Activated CD4-positive, alpha-beta T cell treated with anti-CD3 and anti-CD28 coated beads, Interleukin-2, Interleukin-4, amounts not matched to agents 100 ng/mL and 50 ng/mL, durations not matched to agents 16 hours and 8 hours (primary cell): ENCODE data around the gene CLMN.

Source experiments
- DNase-seq: peaks from one replicate; pipeline ENCODE4 v3.0.0-alpha.2; 2020; ENCODE audit warnings: low spot score

Gene CLMN

DNA sequence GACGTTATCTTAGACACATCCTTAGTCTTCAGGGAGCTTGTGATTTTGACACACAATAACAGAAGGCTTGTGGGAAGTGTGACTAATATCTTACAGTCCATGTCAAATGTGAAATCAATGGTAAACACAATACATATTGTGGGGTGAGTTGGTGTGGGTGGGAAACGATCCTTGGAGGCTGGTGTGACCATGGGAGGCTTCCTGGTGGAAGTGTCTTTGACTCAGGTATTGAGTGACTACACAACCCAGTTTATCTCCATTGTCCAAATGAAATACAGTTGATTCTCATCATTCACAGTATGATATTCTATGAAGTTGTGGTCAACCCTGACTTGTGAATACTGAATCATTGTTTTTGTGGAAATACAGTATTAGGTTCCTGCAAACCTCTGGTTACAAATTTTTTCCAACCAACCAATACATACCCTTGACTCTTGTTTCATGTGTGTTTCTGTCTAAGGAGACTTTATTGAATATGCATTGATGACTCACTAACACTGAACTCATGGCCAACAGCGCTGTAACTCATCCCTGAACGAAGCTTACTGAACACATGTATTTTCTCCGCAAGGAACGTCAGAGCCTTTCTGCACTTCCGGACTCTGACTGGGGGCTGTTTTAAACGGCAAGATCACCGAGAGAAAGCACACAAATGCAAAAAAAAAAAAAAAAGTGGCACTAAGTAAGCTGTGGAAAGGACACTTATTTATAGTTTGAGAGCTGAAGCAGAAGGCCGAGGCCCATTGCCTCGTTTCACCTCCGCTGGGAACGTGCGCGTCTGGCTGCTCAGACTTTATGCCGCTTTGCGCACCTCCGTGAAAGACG lies 59.0 kb downstream of the CLMN start:
- peak; percentile 80 for DNase-seq

DNA sequence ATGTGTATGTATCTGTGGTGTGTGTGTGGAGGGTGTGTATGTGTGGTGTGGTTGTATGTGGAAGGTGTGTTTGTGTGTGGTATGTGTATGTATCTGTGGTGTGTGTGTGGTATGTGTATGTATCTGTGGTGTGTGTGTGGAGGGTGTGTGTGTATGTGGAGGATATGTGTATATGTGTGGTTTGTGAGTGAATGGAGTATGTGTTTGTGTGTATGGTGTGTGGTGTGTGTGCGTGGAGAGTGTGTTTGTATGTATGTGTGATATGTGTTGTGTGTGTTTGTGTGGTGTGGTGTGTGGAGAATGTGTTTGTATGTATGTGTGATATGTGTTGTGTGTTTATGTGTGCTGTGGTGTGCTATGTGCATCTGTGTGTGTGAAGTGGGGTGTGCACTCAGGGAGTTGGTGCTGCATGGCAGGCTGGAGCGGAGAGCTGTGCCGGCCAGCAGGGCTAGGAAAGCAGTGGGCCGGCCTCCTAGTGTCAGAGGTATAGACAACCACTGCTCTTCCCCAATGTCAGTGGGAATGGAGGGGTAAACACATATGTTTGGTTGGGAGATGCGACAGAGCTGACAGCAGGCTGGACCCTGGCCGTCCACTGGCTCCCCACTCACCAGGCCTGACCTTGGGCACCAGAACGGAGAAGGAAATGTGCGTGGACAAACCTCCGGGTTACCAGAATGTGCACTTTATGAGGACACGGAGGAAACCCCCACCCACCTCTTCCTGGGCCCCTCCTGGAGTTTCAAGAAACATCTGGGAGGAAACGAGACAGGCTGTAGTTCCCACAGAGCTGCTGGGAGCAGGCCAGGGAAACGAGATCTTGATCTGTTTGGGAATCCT lies 60.7 kb downstream of the CLMN start:
- DNase-seq, result no peak

DNA sequence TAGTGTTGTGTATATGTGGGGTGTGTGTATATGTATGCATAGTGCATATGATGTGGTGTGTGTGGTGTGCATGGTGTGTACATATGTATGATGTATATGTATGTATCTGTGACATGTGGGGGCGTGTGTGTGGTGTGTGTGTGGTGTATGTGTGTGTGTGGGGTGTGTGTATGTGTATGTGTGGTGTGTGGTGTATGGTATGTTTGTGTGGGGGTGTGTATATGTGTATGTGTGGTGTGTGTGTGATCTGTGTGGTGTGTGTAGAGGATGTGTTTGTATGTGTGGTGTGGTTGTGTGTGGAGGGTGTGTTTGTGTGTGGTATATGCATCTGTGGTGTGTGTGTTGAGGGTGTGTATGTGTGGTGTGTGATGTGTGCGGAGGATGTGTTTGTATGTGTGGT lies 61.6 kb downstream of the CLMN start:
- no peak for DNase-seq

GRCh38 chr14:95257521-95257920 lies 62.2 kb downstream of the CLMN start:
- no peak for DNase-seq

DNA sequence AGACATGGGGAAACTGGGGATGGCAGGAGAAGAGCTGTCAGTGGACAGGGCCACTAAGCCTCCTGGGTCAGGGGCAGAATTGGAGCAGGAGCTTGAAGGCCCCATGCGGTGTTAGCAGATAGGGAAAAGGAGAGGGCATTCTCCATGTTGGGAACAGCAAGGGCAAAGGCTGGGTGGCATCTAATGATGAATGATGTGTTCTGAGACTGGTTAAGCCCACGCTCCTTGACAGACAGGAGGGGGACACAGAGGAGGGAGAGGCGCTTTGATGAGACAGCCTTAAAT lies 63.0 kb downstream of the CLMN start:
- no peak for DNase-seq

DNA sequence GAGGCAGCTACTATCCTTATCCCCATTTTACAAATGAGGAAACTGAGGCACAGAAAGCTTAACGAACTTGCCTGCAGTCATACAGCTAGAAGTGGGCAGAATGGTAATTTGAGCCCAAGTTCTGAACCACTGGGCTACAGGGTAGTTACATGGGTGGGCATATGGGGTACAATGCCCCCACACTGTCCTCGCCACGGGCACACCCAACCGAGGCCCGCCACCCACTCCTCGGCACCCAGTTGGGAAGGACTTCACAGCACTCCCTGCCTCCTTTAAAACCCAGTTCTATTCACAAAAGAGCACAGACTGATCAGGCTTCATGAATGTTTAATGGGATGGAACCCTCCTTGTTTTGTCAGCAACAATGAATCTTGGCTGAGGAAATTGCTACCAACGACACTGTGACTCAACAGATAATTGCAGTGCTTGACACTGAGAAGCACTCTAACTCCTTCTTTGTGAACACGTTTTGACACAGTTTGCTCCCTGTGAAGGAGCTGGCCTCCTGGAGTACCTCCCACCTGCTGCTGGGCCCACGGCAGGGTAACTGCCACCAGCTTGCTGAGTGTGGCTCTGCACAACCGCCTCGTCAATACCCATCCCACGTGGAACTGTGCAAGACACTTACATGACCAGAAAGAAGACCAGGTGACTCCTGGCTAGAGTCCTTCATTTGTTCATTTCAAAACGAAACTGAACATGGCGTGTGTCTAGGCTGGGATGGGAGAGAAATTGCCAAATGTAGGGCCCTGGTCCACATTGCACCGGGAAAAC lies 63.5 kb downstream of the CLMN start:
- DNase-seq, result no peak

DNA sequence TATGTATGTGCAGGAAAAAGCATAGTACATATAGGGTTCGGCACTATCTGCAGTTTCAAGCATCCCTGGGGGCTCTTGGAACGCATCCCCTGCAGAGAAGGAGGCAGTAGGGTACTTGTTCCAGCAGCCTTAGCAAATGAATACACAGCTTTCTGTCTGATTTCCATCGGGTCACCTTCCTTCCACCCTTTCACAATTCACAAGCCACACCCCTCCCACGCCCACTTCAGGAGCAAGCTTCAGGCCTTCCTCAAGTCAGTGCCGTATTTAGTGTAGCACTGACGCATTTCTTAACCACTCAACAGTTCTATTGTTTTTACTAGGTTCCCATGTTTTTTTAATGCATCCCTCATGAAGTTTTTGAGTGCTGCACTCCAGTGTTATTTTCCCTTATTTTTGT lies 64.2 kb downstream of the CLMN start:
- DNase-seq, result peak; percentile 17

DNA sequence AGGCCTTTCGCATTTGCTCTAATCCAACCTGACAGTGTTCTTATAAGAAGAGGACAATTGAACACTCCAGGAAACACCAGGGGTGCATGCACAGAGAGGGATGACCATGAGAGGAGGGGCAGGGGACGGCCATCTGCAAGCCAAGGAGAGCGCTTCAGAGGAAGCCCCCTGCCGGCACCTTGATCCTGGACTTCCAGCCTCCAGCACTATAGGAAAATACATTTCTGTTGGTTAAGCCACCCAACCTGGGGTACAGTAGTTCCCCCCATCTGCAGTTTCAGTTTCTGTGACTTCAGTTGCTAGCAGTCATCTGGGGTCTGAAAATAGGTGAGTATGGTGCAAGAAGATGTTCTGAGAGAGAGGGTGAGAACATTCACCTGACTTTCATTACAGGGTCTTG lies 64.7 kb downstream of the CLMN start:
- DNase-seq, result no peak

- no peak for DNase-seq
Measured at GRCh38 chr14:95254288-95254687, 65.4 kb downstream of the CLMN start.

DNA sequence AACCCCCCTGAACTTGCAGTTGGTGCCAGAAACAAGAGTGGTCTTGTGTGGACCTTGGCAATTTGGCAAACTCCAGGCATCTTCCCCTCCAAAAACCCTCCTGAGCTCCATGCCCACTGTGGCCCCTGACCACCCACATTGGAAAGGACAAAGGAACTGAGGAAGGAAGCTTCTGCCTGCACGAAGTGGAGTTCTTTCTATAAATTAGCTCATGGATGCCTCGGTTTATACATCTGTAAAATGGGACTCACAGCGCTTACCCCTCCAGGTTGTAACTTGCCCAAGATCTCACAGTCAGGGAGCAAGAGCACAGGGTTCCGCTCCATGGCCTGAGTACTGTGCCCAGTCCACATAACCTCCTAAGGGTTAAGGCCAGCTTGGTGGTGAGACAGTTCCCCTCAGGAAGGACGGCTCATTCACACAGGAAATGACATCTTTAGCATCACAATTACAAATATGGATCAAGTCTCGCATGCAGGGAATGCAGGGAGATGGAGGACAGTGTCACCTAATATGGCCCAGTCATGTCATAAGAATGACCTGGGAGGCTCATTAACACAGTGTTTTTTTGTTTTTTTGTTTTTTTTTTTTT lies 66.6 kb downstream of the CLMN start:
- DNase-seq, result no peak

DNA sequence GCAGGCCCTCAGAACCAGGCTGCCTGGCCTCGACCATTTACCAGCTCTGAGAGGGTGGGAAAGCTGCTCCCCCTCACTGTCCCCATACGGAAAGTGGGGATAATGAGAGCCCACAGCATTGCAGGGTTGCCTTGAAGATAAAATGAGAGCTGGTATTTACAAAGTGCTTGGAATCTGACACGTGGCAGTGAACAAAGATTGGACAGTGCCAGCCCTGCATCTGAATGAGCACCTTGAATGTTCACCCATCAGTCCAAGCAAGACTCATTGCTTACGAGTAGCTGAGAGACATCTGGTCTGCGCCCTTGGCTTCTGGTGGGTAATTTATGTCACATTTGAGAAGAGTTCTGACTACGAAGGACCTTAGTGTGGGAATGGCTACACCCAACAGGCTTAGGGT lies 67.5 kb downstream of the CLMN start:
- no peak for DNase-seq

GRCh38 chr14:95250936-95251335 lies 68.8 kb downstream of the CLMN start:
- no peak for DNase-seq

DNA sequence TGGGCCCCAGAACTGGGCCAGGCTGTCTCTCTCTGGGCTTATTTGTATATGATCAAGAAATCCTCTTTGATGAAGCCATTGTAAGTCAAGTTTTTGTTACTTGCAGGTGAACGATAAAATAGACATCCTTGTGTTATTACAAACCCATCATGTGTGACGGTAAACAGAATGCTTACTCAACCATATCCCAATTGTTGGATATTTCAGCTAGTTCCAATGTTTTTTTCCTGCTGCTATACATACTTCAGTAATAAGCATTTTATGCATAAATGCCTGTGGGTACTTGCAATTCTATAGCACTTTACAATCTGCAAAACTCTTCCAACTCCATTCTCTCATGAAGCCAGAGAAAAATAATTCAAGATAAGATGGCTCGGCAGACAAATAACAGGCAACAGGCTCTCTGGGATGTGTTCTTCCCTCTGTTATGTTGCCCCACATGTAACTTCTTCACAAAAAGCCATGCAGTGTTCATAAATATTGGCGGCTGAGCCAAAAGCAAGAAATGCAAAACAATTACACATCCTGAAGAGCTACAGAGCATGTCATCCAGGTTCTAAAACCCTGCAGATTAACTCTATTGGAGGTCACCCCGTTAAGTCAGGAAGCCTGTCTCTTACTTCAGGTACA lies 69.5 kb downstream of the CLMN start:
- DNase-seq, result no peak

GRCh38 chr14:95248432-95248831 lies 71.3 kb downstream of the CLMN start:
- no peak for DNase-seq

DNA sequence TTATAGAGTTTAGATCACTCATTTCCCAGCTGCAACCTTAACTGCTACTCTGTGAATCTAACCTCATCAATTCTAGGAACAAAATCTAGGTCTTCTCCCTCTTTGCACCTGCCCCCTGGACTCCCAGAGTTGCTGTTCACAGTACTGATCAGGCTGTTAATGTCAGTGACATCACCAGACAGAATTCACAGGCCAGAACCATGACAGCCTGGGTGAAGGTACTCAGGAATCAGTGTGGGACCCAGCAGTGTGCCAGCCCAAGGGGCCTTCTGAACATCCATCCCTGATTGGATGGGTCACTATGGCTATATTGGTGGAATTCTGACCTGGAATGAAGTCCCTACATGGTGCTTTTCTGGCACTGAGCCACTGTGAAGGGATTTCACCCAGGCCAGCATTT lies 72.8 kb downstream of the CLMN start:
- no peak for DNase-seq

GRCh38 chr14:95245334-95245733 lies 74.4 kb downstream of the CLMN start:
- DNase-seq, result no peak

GRCh38 chr14:95244587-95244986 lies 75.1 kb downstream of the CLMN start:
- no peak for DNase-seq

DNA sequence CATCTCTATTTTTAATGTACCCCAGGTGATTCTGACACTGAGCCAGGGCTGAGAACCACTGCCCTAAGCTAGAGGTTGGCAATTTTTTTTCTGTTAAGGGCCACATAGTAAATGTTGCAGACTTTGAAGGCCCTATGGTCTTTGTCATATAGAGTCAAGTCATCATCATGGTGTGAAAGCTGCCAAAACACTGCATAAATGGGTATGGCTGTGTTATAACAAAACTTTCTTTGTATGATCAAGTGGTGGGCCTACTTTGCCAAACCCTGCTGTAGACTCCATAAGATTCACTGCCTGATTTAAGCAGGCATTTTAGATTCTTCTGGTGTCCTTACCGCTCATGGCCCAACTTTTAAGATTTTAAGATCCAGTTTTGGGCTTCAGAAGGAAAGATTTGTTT lies 76.8 kb downstream of the CLMN start:
- DNase-seq, result no peak

DNA sequence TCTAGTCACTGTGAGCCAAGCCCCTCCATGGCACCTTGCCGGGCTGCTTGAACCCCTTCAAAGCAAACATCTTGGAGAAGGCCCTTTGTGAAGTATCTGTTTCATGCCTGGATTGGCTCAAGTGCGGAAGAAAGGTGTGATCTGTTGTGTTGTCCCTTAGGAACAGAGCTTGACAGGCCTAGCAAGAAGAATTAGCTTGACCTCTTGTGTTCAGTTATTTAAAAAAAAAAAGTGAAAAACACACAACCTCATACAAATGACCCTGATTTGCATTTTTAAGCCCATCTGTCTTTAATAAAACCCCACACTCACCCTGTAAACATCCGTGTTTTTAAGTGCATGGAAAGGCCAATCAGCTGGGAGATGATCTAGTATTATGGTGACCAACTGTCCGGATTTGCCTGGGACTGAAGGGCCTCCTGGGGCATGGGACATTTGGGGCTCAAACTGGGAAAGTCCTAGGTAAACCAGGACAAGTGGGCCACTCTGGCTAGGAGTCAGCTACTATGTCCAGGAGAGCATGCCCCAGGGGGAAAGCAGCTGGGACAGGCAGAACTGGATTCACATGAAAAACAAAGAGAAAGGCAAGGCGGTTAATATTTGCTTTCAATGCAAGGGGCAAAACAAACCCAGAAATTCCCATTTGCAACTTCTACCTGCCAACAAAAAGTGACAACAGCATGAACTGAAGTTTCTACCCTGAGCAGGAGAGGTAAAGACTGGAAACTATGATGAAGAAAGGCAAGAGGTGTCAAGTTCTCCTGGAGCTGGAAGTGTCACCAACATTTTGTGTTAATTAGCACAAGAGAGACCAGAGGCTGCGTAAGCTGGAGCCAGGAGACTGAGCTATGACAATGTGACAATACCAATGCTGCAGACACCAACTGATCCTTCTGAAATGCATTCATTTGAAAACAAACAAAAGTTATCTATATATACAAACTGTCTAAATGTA lies 78.6 kb downstream of the CLMN start:
- DNase-seq, result no peak

- DNase-seq, result no peak
Measured at GRCh38 chr14:95238487-95239298, 81.0 kb downstream of the CLMN start.
